HG03575 (cell line): ENCODE data around the gene ZXDC.

Experiments used
- ATAC-seq: cut with Tn5 transposase; IDR thresholded peaks from one replicate; pipeline ENCODE4 v1.9.1; 2021; ENCODE audit not compliant: unreplicated experiment, insufficient number of reproducible peaks, low FRiP score; ENCODE audit errors: extremely low read depth

ZXDC gene

DNA sequence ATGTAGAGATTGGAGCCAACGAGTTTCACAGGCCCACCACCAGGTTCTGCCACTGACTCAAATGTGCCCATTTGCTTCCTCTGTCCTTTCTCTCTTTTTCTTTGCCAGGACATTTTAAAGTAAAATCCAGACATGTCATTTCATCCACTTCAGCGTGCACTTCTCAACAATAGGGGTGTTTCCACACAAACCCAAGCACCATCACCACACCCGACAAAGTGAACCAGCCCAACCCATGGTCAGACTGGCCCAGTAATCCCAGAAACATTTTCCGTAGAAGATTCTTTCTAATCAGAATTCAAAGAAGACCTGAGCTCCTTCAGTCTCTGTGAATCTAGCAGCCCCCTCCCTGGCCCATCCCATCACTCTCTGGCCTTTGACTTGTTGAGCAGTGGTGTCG lies 67.6 kb downstream of the ZXDC start:
- no peak for ATAC-seq

- ATAC-seq: no peak
Measured at GRCh38 chr3:126407412-126408044, 68.2 kb downstream of the ZXDC start.

GRCh38 chr3:126406389-126407296 lies 69.0 kb downstream of the ZXDC start:
- no peak for ATAC-seq

GRCh38 chr3:126402666-126403302 lies 72.9 kb downstream of the ZXDC start:
- no peak for ATAC-seq

GRCh38 chr3:126402178-126402577 lies 73.5 kb downstream of the ZXDC start:
- ATAC-seq: no peak

- ATAC-seq: no peak
Measured at GRCh38 chr3:126401611-126402160, 74.0 kb downstream of the ZXDC start.

DNA sequence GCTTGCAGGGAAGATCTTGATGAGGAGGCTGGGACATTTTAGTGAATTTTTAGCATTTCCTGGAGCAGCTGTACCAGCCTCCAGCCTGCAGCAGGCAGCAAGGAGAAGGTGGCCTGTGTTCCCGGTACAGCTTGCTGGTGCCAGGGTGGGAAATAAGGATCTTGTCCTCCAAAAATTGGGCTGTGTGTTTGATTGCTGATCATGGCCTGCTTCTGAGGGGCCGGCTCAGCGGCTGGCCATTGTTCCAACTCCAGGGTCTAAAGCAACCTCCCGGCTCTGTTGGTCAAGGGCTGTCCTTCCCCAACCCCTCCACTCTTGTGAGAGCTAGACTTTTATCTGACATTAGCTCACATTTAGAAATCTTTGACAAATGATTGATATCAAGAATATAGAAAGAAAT lies 75.9 kb downstream of the ZXDC start:
- no peak for ATAC-seq

GRCh38 chr3:126399351-126399735 lies 76.3 kb downstream of the ZXDC start:
- peak; percentile 38 for ATAC-seq

DNA sequence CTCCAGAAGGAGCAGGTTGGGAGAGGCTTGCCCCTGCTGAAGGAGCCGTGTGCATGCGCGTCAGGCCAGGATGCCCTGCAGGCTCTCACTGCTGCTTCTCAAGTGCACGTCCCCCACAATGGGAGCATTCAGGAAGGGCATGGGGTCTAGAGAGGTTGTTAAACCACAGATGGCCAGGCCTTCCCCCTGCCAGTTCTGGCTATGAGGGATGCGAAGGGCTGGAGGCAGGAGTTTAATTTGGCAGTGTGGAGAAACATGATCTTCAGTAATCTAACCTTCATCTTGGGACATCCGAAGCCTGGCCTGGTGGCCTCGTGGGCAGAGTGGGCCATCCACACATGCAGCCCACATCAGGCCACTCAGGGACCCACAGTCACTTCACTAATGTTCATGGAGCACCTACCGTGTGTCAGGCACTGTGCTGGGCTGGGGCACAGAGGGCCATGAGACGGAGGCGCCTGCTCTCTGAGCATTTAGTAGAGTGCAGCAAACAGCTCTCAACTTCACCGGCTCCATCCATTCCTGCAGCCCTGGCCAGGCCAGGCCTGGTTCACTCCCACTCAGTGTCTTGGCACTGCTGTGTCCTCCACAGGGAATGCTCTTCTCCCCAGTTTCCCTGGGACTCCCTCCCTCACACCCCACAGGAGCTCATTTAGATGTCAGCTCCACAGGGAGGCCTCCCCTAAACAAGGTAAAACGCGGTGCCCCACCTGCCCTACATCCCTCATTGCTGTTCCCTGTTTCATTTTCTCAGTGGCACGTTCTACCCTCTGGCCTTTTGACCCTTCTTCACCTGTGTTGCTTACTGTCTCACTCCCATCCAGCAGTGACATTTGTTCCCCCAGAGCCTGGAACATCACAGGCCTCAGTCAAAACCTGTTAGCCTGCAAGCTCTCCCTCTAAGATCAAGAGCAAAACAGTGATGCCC lies 77.0 kb downstream of the ZXDC start:
- ATAC-seq: no peak

- ATAC-seq: no peak
Measured at GRCh38 chr3:126397610-126398422, 77.9 kb downstream of the ZXDC start.

DNA sequence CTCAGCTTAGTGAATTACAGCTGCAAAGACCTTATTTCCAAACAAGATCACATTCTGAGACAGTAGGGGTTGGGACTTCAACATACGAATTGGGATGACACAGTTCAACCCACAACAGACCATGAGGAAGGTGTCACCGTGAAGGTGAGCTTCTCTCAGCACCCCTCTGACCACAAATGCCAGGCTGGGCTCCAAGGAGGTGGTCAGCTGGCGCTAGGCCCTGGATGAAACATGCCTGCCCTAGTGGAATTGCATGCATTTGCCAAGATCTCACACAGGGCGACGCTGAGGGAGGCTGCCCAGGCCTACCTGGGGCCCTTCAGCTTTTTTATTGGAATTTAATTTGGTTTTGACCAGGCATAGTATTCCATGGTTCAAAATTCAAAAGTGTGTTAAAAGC lies 79.2 kb downstream of the ZXDC start:
- no peak for ATAC-seq

- ATAC-seq: no peak
Measured at GRCh38 chr3:126395846-126396513, 79.7 kb downstream of the ZXDC start.

DNA sequence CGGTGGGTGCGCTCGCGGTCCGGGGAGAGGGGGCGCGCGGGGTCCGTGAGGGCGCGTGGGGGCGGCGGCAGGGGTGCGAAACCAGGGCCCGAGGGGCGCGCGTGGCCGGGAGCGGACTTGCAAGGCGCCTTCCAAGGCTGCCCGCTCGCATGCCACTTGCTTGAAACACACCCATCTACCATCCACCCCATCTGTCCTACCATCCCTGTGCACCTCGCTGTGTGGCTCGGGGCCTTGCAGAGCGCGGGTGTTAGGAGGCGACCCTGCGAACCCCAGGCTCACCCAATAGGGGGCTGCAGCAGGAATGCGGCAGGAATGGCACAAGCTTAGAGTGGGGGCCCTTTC lies 80.7 kb downstream of the ZXDC start:
- no peak for ATAC-seq

DNA sequence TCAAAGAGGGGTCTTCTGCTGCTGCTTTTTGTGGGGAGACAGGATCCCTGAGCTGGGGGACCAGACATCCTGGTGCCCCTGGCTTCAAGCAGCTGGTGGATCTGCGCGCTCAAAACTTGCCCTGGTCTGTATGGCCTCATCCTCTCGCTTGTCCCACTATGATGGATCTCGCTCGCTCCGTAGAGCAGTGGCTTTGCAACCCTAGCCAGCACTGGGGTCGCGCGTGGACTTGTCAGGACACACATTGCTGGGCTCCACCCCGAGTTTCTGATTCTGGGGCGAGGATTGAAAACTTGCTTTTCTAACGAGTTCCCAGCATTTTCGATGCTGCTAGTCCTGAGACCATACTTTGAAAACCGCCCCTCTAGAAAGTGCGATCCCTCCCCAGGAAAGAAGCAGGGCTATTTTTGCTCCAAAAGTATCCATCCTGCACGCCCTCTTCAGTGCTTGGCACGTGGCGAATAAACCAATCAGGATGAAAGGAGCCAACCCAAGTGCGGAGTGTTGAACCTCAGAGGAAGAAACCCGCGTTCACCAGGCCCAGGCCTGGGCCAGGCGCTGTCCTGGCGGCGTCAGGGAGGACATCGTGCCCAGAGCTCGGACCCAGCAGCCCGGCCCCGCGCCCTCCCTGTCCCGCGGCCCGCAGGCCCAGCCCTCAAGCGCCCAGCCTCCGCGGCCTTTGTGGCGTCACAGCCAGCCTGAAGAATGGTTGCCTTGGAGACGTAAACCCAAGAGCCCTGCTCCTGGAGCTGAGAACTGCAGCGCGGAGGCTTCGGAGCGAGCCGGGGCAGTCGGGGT lies 81.3 kb downstream of the ZXDC start, which contains the start of gene CFAP100:
TSS of gene CFAP100 (plus strand) at position 731 of the 798 bp plus-strand sequence. CDS start 1,092 bp downstream, outside the sequence.
- no peak for ATAC-seq

- no peak for ATAC-seq
Measured at GRCh38 chr3:126393563-126393962, 82.1 kb downstream of the ZXDC start.

GRCh38 chr3:126392246-126392645 lies 83.4 kb downstream of the ZXDC start:
- no peak for ATAC-seq

GRCh38 chr3:126391631-126392030 lies 84.1 kb downstream of the ZXDC start:
- ATAC-seq: no peak
